Measurements from ENCODE around the gene DMAC2L.
"Not testable (repeated sequence)": the region's sequence is repeated elsewhere in the genome, so short reads cannot be mapped to it uniquely, and the experiment has no call there.

Gene DMAC2L, protein sequence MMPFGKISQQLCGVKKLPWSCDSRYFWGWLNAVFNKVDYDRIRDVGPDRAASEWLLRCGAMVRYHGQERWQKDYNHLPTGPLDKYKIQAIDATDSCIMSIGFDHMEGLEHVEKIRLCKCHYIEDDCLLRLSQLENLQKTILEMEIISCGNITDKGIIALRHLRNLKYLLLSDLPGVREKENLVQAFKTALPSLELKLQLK

DNA sequence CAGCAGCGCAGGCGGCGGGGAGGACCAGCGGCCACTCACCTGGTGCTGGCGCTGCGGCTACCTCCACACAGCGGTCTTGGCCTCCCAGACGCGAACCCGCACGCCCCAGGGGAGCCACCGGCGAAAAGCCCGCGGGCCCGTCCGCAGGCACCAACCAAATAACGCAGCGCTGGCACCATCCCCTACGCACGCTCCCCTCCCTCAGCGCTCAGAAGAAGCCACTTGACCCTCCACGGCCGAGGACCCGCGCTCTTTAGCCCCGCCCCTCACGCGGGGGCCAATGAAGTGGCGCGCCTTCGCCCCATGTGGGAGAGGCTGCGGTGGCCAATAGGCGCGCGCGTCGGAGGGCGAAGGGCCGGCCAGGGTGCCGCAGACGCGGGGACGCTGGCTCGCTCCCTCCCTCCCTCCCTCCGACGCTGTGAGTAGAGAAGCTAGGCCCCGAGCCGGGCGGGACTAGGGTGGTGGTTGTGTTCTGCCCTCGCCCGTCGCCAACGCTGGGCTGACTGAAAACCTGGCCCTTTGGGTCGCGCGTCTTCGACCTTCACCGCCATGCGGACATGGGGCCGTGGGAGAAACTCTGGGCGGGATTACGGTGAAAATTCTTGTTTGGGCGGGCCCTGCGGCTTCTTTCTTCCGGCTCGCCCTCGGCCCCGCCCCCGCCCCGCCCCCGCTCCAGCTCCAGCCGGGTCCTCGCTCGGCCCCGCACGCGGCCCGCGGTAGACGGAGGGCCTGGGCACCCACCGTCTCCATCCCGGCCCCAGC lies at the start of gene DMAC2L, which contains the start of gene L2HGDH:
Gene DMAC2L, plus strand, starts transcription at position 353 of the 762 bp plus-strand sequence. CDS start 9,164 bp downstream, outside the sequence.
Gene L2HGDH, minus strand, starts transcription at position 258 of the 762 bp plus-strand sequence. Its CDS starts 79 bp downstream, at position 179.
- peak; percentile 91 for DNase-seq

GRCh38 chr14:50262865-50263264 lies 49.3 kb upstream of the DMAC2L start:
- no peak for DNase-seq

DNA sequence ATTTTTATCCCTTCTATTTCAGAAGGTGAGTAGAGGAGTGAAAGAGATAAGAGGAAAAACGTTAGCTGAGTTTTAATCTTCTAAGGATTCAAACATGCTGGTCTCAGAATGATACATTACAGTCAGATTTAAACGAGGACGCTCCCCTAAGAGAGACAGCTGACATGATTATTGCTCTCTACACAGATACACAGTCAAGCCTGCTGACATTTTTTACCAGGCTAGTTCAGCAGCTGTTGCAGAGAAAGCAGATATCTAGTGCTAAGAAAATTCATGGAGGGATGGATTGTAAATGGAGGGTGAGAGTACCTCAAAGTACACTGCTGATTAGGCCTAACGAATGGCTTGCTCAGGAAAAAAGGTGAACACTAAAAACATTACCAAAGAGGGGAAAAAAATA lies 48.8 kb upstream of the DMAC2L start:
- no peak for DNase-seq

- DNase-seq, result no peak
These were observed 47.1 kb upstream of the DMAC2L start for GRCh38 chr14:50265029-50265428.

DNA sequence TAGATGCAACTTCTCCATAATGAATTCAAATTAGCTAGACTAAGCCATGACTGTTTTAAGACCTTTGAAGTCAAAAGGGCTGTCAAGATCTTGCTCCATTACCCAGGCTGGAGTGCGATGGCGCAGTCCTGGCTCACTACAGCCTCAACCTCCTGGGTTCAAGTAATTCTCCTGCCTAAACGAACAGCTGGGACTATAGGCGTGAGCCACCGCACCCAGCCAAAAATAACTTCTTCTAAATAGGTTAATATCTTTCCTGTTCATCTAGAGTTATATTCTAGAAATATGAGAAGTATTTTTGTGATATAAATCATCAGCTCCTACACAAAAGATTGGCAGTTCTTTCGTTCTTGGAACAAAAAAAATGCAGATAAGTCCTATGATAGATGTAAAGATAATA lies 41.2 kb upstream of the DMAC2L start:
- DNase-seq, result no peak

- DNase-seq, result no peak
These were observed 39.6 kb upstream of the DMAC2L start for GRCh38 chr14:50272498-50272897.

GRCh38 chr14:50285861-50286260 lies 26.3 kb upstream of the DMAC2L start:
- no peak for DNase-seq

DNA sequence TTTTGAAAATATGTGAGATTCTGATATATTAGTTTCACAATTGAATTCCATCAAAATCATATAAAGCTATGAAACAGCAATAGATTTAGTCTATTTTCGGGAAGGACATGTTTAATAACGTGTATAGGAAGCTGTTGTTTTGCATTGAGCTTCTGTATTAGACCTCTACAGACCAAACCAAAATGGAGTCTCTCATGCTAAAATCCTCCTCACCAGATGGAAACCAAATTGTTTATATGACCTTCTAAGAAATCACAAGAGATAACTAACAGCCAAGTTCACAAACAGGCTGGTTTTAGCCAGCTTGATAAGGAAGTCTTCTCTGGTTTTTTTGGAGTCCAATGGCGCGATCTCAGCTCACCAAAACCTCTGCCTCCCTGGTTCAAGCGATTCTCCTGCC lies 24.0 kb upstream of the DMAC2L start:
- no peak for DNase-seq

DNA sequence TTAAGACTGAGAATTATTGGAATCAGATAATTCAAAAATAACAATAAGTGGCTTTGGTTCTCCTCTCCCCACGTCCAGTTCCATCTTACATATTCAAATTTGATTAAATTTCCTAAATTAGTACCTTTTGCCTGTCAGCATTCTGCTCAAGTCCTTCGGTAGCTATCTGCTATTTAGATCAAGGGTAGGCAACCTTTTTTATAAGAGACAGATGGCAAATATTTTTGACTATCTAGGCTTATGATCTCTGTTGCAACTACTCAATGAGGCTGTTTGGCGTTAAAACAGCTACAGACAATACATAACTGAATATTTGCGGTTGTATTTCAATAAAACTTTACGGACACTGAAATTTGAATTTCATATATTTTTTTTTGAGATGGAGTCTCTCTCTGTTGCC lies 21.8 kb upstream of the DMAC2L start:
- DNase-seq, result no peak

DNA sequence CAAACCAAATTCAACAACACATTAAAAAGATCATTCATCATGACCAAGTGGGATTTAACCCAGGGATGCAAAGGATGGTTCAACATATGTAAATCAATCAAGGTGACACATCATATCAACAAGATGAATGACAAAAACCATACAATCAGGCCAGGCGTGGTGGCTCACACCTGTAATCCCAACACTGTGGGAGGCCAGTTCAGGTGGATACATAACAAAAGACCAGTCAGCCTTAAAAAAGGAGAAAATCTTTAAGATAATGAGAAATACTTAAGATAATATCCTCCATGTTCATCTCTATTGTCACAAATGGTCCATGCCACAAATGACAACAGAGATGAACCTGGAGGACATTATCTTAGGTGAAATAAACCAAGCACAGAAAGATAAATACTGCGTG lies 12.5 kb upstream of the DMAC2L start:
- no peak for DNase-seq

DNA sequence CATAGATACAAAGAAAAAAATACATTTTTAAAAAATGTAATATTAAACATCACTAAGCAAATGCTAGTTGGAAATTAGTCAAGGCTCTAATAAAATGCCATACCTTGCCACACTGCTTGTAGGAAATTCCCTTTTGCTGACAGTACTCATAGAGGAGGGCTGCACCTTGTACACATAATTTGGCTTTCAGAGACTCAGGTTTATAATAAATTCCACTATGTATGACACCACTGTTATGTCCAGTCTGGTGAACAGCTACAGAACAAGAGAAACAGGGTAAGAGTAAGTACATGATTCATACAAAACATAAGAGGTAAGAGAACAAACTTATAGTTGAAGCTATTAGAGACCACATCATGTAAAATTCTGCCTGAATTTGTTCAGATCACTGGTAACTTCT lies 10.2 kb upstream of the DMAC2L start:
- DNase-seq, result no peak

DNA sequence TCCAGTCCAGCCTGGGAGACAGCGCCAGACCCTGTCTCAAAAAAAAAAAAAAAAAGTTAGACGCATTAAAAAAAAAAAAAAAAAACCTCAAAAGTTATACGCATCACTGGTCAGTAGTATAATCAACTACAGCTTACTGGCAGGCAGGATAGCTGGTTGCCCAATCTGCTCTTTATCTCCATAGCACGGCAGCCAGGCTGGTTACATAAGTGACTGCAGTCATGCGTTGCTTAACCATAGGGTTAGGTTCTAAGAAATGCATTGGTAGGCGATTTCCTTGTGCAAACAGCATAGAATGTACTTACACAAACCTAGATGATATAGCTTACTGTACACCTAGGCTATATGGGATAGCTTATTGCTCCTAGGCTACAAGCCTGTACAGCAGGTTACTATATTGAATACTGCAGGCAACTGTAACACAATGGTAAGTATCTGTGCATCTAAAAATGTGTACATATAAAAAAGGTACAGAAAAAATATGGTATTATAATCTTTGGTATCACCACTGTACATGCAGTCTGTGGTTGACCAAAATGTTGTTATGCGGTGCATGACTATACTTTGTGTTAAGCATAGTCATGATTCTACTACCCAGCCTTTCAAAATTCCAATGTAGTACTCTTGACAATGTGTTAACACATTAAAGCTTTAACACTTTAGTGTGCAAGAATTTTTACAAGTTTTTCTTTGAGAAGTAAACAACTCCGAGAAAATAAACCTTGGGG lies 8.2 kb upstream of the DMAC2L start:
- no peak for DNase-seq

GRCh38 chr14:50308363-50308915 lies 3.7 kb upstream of the DMAC2L start:
- DNase-seq, result no peak

DNA sequence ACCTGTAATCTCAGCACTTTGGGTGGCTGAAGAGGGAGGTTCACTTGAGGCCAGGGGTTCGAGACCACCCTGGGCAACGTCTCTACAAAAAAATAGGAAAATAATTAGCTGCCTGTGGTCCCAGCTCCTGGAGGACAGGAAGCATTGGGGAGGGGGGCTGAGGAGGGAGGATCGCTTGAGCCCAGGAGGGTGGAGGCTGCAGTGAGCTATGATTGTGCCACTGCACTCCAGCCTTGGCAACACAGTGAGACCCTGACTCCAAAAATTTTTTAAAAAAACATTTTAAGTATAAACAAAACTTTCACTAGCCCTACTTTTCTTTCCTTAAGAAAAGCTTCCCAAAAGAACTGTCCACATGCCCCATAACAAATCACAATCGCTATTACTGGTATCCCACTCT lies 1.7 kb upstream of the DMAC2L start:
- DNase-seq, result no peak

DNA sequence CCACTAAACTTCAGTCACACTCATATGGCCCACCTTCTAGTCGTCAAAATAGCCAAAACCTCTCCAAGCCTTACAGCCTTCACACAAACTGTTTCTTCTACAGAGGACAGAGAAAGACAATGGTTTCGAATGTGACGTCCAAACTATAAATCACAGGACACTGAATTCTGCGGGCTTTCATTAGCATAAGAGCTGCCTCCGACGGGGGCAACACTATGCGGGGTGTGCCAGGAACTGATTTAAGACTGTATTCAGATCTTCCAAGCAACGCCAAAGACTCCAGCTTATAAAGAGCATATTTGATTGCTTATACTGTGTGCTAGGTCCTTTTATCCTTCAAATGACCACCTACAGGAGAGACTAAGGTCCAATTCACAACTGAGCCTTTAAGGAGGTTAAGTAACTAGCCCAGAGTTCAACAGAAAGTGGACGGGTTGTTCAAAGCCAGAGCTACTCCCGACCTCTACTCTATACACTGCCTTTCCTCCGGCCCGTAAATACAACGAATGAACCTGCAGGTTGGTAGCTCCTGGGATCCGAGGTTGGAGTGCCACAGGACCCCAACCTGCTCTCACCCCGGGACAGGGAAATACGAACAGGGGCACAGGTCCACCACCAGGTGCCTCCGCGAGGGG lies 670 bp upstream of the DMAC2L start:
- no peak for DNase-seq

GRCh38 chr14:50312734-50313054 lies 570 bp downstream of the DMAC2L start:
- peak; percentile 73 for DNase-seq

DNA sequence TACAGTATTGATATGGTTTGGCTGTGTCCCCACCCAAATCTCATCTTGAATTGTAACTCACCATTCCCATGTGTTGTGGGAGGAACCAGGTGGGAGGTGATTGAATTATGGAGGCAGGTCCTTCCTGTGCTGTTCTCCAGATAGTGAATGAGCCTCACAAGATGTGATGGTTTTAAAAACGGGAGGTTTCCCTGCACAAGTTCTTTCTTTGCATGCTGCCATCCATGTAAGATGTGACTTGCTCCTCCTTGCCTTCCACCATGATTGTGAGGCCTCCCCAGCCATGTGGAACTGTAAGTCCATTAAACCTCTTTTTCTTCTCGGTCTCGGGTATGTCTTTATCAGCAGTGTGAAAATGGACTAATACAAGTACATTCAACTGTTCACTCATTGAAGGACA lies 2.0 kb downstream of the DMAC2L start:
- not testable (repeated sequence) for DNase-seq

DNA sequence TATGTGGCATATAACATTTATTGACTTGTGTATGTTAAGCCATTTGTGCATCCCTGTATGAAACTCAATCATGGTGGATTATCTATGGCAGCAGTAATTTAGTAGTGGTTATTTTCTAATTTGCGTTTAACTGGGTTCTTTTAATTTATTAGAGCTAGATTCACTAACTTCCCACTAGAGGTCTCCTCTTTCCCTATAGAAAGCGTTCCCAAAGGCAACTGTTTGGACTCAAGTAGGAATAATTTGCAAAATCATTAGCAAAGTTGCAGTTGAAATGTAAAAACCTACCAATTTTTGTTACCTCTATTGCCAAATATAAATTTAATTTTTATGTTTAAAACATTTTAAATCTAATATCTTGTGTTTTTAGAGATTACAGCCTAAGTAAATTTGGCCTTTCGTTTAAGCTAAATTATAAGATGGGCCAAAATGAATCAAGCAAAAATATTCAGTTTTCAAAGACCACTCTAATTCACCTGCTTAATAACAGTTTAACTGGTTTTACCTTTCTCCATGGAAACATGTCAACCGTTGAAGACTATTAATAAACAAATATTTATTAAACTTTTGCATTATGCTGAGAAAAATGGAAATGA lies 6.0 kb downstream of the DMAC2L start:
- peak; percentile 35 for DNase-seq

GRCh38 chr14:50319293-50319692 lies 7.2 kb downstream of the DMAC2L start:
- no peak for DNase-seq

DNA sequence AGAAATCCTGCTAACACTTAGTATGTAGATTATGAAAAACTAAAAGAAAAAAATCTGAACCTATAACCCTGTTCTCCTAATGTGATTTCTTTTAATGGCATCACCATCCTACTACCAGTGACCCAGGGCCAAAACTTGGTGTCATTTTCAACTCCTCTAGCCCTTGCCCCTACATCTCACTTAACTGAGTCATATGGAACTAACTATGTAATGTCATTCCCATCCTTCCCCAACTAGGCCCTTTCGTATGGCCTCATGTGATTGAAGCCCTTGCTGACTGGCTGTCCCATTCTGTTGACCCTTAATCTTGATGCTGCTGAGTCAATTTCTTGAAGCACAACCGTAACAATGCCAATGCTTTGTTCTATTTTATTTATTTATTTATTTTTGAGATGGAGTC lies 7.6 kb downstream of the DMAC2L start:
- DNase-seq, result no peak

- DNase-seq, result no peak
These were observed 8.2 kb downstream of the DMAC2L start for GRCh38 chr14:50320283-50320682.

GRCh38 chr14:50321009-50321660 lies 9.0 kb downstream of the DMAC2L start:
- peak; percentile 87 for DNase-seq
